HUDEP-2 (cell line): ENCODE measurements around the gene ZNF423.
A peak's percentile ranks its signal among the peaks of the same experiment; 100 is the strongest.

ENCODE experiments used
- DNase-seq, 76 experiments: peaks; one replicate each; lab custom pipeline; 2025; ENCODE audit not compliant: unreplicated experiment in 76 of 76; lab: John Stamatoyannopoulos, UW

ZNF423 gene

DNA sequence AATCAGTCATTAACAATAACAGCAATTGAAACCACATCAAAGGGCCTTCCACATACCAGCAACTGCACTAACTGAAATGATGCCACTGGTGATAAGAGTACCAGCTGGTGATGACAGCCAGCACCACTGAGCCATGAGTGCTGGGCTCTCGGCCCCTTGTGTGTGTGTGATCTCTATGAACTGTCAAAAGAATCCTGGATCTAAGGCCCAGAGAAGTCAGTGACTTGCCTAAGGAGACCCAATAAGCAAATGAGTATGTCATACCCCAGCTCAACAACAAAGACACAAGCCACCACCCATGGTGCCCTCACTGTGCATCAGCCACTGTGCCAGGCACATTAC is 220.9 kb downstream of the ZNF423 start:
- DNase-seq: no peak

DNA sequence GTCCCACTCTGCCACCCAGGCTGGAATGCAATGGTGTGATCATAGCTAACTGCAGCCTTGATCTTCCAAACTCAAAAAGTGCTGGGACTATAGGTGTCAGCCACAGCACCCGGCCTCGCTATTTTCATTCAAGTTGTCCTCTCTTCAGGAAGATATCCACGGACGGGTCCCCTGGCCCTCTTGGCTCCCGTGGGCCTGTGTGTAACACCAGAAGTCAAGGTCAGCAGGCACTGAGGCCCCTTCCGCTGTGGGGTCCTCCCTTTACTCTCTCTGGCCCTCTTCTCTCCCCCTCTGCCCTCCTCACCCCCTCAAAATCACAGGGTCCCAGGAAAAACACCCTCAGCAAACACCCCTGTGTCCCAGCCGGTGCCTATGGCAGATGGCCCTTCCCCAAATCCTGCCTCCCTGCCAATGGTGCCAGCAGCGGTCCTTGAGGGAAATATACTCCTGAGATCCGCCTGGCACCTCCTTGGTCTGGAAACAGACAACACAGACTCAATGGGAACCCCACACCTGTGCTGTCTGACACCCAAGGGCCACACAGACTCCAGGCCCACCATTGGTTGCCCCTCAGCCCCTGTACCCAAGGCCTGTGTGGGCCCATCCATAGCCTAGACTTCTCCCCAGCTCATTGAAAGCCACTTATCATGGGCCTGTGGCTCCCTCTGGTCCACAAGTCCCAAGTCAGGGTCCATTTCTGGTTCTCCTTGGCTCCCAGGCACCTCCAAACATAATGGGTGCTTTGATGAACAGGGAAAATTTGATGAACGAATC is 221.5 kb downstream of the ZNF423 start:
- DNase-seq: no peak

DNA sequence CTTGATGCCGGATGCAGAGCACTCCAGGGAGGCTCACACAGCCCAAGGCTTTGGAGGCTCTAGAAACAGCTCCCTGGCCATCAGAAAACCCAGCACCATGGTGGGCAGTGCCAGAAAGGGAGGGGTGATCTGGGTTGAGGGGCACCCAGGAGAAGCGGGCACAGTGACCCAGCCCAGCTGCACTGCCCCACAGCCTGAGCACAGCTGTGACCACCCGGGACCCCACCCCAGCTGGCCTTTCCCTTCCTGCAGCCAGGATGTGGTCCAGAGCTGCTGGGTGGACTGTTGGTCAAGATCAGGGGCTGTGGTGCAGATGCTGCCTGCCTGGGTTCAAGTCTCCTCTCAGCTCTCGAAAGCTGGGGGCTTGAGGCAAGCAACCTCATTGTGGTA is 223.1 kb downstream of the ZNF423 start:
- no peak for DNase-seq

DNA sequence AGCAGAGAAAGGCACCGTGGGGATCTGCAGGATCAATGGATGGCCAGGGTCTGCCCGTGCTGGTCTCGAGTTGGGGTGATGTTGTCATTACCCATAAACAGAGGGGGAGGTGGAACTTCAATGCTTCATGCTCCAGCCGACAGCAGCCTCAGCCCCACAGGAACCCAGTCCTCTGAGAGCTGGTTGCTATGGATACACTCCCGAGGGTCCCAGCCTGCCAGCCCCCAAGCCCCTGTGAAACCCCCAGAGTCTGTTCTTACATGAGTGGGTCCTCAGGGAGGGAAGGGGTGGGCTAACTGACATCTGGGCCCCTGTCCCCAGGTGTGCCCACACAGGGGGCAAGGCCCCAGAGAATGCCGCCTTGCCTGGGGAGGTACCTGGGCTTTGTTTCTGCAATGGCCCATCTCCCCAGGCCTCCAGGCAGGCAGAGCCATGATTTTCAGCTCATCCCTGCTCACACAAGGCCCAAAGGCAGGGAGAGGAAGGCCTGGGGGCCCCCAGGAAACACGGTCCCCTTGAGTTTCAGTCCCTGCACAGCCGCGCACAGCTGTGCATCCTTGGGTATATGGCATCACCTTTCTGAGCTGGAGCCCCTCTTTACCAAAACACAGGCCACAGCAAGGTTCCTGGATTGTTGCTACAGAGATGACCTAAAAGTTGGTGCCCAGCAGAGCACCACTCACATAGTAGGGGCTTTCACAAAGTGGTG is 223.7 kb downstream of the ZNF423 start:
- no peak for DNase-seq

DNA sequence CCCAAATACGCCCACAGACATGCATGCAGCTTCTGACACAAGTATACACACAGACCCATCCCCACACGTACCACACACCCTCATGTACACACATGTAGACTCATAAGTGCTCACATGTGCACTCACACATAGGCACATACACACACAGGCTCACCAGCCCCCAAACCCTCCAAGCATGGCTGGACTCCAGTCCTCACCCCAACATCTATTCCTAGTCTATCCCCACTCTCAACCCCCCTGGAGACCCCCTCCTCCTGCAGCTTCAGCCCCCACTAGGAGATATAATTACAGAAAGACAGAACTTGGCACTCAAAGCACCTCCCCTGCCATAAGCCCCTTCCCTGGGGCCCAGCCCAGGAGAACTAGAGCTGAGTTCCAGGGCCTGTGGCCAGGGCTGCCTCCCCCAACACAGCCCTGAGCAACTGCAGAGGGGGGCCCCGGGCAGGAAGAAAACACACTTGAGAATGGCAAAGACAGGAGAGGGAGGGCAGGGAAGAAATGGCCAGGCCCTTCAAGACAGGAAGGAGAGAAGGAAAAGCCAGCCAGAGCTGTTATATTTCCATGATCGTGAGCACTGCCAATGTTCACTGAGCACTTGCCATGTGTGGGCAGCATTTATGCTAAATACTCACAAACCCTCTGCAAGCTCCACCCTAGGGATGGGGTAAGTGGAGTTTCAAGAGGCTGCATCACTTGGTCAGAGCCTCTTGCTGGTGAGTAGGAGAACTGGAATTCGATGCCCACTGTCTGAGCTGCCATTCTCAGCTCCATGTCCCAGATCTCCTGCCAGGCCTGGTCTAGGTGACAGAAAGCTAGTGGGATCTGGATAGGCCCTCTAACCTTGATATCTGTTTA is 224.5 kb downstream of the ZNF423 start:
- no peak for DNase-seq

DNA sequence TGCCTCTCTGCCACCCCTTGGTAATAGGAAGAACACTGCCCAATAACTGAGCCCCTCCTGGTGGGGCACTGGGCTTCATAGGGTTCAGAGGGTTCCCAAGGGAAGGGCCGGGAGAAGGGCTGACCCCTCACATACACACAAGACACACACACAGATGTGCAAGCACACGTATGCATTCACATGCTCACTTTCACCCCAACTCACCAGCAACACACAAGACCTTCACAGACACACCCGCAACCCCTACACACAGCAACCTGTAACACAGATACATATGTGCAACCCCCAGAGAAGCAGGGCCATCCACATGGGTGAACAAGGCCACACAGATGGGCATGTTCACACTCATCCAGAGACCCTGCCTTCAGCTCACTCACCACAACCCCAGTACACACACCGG is 225.1 kb downstream of the ZNF423 start:
- no peak for DNase-seq

DNA sequence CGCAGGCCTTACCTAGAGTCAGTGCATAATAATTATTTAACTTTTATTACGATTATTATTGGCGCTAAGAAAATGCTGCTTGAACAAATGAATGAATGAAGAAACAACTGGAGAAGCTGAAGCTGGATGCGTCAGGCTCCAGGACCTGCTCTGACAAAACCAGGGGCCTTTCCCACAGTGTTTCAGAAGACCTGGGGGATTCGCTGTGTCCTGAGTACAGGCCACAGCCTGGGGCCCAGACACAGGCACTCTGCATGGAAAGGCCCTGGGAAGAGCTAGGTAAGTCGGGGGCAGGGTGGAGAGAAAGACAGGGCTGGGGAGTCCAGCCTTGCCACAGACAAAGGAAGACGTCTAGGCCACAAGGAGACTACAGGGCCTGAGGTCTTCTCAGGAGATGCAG is 226.1 kb downstream of the ZNF423 start:
- DNase-seq: no peak

DNA sequence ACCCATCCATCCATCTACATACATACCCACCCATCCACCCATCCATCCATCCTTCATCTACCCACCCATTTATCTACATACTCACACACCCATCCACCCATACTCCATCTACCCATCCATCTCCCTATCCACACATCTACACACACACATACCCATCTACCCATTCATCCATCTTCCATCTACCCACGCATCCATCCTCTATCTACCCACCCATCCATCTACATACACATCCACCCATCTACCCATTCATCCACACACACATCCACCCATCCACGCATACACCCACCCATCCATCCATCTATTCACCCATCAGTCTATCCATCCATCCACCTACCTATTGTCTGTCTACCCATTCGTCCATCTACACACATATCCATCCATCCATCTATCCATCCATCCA is 227.8 kb downstream of the ZNF423 start:
- DNase-seq: no peak

DNA sequence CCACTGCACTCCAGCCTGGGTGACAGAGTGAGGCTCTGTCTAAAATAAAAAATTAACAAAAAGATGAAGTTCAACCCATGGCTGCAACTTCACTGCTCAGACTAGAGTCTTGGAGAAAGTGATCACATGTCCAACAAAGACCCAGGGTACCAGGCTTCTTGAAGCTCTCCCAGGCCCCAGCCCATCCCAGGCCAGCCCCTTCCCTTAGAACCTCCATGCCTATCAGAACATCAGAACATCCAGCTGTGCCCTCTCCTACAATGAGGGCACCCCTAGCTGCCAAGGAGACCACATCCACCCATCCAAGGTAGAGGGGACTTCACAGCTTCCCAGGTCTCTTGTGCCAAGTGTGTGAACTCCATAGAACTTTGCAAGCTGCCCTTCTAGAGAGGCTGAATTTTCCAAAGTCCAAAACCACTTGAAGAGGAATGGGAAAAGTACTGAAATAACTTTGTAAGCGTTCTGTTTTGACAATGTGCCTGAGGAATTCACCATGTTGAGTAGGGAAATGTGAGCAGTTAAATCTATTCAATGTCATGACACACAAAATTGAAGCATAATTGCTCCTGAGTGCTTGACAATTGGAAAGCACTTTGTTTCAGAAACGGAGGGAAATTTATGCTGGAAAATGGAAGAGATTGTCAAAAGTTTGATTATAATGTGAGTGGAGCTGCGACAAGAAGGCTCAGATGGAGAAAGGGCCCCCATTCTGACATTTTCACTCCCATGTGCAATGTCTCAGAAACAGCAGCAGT is 230.4 kb downstream of the ZNF423 start:
- no peak for DNase-seq

DNA sequence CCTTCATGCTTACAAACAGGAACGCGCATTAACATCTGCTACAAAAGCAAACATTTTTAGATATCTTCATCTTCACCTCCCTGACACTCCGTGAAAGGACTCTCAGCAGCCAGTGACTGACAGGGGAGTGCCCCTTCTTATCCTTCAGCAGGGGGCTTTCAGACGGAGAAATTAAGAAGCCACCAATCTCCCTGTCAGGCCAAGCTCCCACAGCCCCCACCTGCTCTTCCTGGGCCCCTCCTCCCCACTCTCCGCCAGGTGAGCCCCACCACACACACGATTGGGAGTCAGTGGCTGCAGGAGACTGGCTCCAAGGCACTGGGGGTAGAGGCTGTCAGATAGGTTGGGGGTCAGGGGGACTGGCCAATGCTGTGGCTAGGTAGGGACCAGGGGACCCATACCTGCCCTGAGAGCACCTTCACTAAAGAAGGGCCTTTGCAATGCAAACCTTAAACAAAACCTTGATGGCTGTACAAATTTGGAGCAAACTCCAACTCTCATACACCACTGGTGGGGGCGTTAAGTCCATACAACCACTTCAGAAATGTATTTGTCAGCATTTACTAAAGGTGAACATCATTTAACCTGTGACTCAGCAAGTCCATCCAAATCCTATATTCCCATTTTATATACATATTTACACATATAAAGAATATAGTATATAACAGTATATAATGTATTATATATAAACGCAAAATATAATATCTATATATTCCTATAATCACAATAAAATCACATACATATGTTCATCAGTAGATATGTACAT is 232.2 kb downstream of the ZNF423 start:
- DNase-seq: no peak

DNA sequence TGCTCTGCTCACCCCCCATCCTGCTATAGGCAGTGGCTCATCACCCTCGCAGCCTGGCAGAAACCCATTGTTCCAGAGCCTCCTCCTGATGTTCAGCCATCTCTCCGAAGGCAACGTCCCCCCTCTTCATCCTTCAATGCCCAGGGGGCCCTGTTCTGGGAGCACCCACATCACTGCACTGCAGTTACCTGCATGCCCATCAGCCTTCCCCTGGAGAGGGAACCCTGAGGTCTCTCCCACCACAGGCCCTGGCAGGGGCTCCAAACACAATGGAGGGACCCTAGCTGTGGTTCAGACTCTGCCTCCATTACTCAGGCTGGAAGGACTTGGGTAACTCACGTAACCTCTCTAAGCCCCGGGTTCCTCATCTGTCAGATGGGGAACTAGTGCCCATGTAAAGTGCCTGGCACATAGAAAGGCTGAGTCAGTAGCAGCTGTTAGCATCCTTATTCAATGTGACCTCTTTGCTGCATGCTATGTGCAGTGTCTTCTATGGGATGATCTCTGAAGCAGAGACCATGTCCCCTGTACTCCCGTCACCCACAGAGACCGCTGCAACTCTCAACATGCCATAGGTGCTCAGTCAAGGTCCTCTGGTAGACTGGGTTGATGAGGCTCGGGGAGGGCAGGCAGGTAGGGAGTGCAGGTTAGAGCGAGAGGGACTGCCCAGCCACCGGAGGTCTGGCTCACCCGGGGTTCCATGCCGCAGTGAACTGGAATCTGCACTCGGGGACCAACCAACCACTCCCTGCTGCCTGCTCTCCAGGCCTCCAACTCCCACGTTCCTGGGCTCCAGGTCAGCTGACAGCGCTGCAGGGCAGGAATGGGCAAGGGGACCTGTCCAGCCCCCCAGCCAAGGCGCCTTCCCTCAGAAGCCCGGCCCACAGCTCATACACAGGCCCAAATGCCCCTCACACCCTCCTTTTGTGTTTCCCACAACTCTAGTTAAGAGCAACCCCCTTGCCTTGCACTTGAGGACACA is 233.2 kb downstream of the ZNF423 start:
- DNase-seq: no peak

DNA sequence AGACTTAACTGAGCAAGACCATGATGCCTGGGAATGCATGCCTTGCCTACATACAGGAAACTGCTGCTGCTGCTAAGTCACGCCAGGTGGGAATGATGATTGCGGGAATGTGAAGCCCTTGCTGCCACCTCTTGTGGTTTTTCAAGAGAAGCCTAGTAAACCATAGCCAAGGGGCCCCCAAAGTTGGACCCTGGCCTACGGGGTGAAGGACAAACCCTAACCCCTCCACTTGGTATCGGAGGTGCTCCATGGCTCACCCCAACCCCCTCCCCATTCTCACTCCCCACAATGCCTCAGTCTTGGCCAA is 233.9 kb downstream of the ZNF423 start:
- DNase-seq: peak in 12 of 76 experiments; percentile 5 to 70 (median 53)

DNA sequence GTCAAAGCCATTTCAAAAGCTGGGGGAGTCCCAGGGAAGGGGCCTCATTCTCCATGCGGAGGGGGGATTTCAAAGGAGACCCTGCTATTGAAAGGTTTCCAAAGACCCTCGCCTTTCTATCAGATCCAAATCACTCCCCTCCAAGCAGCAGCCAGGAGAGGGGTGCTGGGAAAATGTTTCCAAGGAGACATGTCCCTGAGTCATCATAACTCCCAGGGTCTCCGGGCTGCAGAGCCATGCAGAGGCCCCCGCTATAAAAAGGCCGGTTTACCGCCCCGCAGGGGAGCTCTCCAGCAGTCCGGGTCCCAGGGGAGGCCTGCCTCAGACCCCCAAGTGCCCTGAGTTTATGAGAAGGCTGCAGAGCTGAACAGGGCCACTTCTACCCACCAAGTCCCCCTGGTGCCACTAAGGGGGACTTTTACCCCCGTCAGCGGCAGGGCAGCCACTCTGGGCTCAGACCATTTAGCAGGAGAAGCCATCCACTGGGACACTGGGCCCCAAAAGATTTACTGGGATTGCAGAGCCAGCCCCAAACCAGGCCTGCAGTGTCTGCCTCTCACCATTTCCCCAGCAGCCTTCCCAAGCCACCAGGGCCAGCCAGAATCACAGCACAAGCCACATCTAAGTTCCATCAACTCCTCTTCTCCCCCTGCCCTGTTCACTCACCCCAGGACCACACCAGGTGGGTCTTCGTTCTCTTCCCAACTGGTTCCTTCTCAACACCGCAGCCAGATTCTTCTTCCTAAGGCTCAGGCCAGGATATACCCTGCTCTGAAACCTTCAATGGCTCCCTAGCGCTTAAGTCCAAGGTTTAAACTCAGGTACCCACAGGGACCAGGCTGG is 234.4 kb downstream of the ZNF423 start:
- DNase-seq: no peak

DNA sequence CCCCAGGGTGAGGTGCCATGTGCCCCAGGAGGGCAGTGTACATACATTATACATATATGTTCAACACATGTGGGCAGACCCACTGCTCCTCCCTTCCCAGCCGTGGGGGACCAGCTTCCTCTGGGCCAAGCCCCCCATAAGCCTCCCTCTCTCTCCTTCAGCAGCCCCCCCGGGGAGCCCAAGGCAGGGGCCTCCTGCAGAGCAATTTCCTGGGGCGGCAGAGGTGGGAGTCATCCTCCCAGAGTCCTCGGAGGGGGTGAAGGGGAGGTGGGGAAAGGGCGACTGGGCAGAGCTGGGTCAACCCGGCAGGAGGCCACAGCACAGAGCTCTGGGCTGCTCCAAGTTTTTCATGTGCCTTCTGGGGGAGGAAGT is 235.1 kb downstream of the ZNF423 start:
- DNase-seq: no peak

DNA sequence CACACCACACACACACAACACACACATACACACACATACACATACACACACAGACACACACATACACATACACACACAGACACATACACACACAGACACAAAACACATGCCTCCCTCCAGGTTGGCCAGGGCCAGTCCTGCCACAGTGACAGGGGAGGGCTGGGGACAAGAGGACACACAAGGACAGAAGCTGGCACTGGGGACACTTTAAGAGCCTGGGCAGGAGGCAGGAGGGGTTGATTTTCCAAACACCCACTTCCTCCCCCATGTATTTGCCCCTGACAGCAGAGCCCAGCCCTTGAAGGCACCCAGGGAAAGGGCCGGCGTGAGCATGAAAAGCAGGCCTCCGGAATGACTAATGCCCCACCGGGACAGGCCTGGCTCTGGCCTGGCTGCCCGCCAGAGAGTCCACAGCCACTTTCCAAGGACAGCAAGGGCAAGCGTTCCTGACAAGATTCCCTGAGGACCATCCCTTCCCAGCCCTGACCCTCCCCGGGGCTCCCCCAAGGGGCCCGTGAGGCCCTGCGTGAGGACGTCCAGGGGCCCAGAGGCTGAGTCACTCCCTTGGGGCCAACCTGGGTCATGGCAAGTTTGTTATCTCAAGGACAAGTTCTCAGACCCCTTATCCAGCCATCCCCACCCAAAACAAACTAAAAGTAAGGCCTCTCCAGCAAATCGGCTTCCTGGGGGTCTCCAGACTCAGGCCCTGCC is 235.6 kb downstream of the ZNF423 start:
- DNase-seq: peak in 2 of 76 experiments; percentile 13 to 15

DNA sequence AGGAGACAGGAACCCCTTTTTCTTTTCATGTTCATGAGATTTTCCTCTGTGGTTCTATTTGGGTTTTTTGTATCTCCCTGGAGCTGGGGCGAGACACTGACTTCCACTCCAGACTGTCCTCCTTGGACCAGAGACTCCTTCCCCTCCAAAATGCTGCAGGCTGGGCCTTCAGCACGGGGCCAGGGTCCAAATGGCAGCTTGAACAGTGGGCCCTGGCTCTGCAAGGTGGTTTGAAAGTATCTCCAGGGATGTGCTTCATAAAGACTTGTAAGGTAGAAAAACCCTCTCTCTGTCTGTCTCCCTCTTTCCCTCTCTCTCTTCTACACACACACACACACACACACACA is 236.1 kb downstream of the ZNF423 start:
- no peak for DNase-seq

DNA sequence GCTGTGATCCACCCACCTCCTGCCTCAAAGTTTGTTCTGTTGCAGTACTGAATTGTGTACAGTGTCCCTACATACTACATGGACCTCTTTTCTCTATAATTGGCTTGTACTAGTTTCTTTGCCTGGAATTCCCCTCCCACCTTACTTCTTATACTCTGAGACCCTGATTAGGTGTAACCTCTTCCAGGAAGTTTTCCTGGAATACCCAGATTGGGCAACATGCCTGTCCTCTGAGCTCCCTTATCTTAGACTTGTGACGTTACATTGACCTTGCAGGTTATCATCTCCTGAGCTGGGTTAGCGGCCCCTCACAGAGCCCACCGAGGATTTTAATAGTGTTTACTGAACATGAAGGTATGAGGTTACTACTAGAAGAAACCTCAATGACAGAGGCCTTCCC is 237.0 kb downstream of the ZNF423 start:
- DNase-seq: no peak
